Measurements from ENCODE around the gene CNIH2. TPM values are rescaled to one million over a fixed set of nuclear protein-coding genes. Genes with fewer than 3 reads are reported as not detected.

The CNIH2 gene
- total RNA-seq (1.5 and 2.0 TPM in 2 replicates), polyA plus RNA-seq (0.92 and 2.6 TPM in 2 replicates), polyA minus RNA-seq (1.7 TPM in 1 of 2 replicates, not detected in the other)
- 0.28 TPM for total RNA-seq (2013)

- Histone ChIP-seq H3K79me2 (ENCODE audit: control insufficient read depth, insufficient read depth, low read length) (peaks cover 10% of the 10 kb centered on the region), H3K27ac (ENCODE audit: low read length in 2 of 2) (no peak within 1 kb of the TSS), H4K20me1 (ENCODE audit: control insufficient read depth, insufficient read depth, low read length, poor library complexity, severe bottlenecking) (peaks cover 39% of the 10 kb centered on the region), H3K4me3 (ENCODE audit: control extremely low read depth in 1 of 5, extremely low read depth in 1 of 5, insufficient read depth in 1 of 5, low read depth in 2 of 5, low read length in 4 of 5) (peak within 1 kb of the TSS in 3 of 5 experiments; percentile 32 to 50 (median 40)), H3K27me3 (replicated peaks in 1 of 4; ENCODE audit: control extremely low read depth in 1 of 4, control insufficient read depth in 3 of 4, insufficient read depth in 4 of 4, low read length in 3 of 4) (peaks cover 0 to 16% (median 3%) of the 10 kb centered on the region in 4 experiments), H3K9ac (ENCODE audit: low read length) (peak within 1 kb of the TSS; percentile 39), H3K36me3 (replicated peaks in 1 of 2; ENCODE audit: control extremely low read depth in 1 of 2, control insufficient read depth in 1 of 2, extremely low read depth in 1 of 2, insufficient read depth in 2 of 2, low read length in 1 of 2) (peaks cover 0 to 38% of the 10 kb centered on the region in 2 experiments), H3K4me2 (replicated peaks; ENCODE audit: low read depth, low read length, poor library complexity, severe bottlenecking) (peak within 1 kb of the TSS; percentile 95), H3K4me1 (ENCODE audit: control insufficient read depth in 2 of 2, insufficient read depth in 2 of 2, low read length in 2 of 2) (peaks cover 22 to 27% of the 10 kb centered on the region in 2 donors), H2AFZ (ENCODE audit: insufficient read depth, low read depth, low read length, poor library complexity, severe bottlenecking) (peak within 1 kb of the TSS; percentile 22), H3K9me3 (ENCODE audit: control extremely low read depth in 1 of 3, control insufficient read depth in 2 of 3, insufficient read depth in 1 of 3, low read length in 2 of 3) (no peaks in the 10 kb centered on the region)
- intact Hi-C loops (cut with micrococcal nuclease) = no loop called here
- ChIA-PET POLR2A (interaction anchor here (0.6 to 0.9 kb wide), 3 partner anchors 9 to 35 kb away, joined by 3 to 8 read pairs (median 5); no protein-coding TSS in a partner anchor), CTCF (no interaction called here)
- TF ChIP-seq CTCF (IDR thresholded peaks at IDR 0.05) = no peak
- 2% methylated on average over 84 of the region's 84 CpGs for WGBS (ENCODE audit: insufficient coverage)
- peaks cover 34% of the 10 kb centered on the region for H3K4me1 Mint-ChIP-seq
- H3K27me3 Mint-ChIP-seq = peaks cover 3% of the 10 kb centered on the region
- H3K9me3 Mint-ChIP-seq (ENCODE audit: insufficient read depth) = no peaks in the 10 kb centered on the region
- peak within 1 kb of the TSS; percentile 68 for H3K4me3 Mint-ChIP-seq
- ATAC-seq (ENCODE audit: low read depth) (peak; percentile 44), DNase-seq (peak; percentile 78)
- peak within 1 kb of the TSS; percentile 3 for H3K27ac Mint-ChIP-seq
These were observed at the start of gene CNIH2 for GRCh38 chr11:66277471-66278362. TSS of gene CNIH2 (plus strand) at chr11:66278175. CDS start at chr11:66278457, 282 bp downstream.

GRCh38 chr11:66228521-66228920 is 49.5 kb upstream of the CNIH2 start:
- POLR2A ChIA-PET = no interaction called here
- Mint-ChIP-seq H3K9me3 (ENCODE audit: insufficient read depth) (no peaks in the 10 kb centered on the region), H3K4me3 (no peak overlapping the region), H3K27ac (no peak overlapping the region), H3K4me1 (no peaks in the 10 kb centered on the region), H3K27me3 (no peaks in the 10 kb centered on the region)
- H3K9ac ChIP-seq (ENCODE audit: low read length) = no peak overlapping the region
- H3K4me1 ChIP-seq (ENCODE audit: control insufficient read depth in 2 of 2, insufficient read depth in 2 of 2, low read length in 2 of 2) = no peaks in the 10 kb centered on the region
- 96% methylated on average over 4 of the region's 6 CpGs for WGBS (ENCODE audit: insufficient coverage)
- intact Hi-C loops (cut with micrococcal nuclease) = no loop called here
- peaks cover 13% of the 10 kb centered on the region for H3K79me2 ChIP-seq (ENCODE audit: control insufficient read depth, insufficient read depth, low read length)
- no peak for ATAC-seq (ENCODE audit: low read depth)
- DNase-seq = no peak
- H3K9me3 ChIP-seq (ENCODE audit: control extremely low read depth in 1 of 3, control insufficient read depth in 2 of 3, insufficient read depth in 1 of 3, low read length in 2 of 3) = no peaks in the 10 kb centered on the region
- H4K20me1 ChIP-seq (ENCODE audit: control insufficient read depth, insufficient read depth, low read length, poor library complexity, severe bottlenecking) = peaks cover 30% of the 10 kb centered on the region
- no peaks in the 10 kb centered on the region for H3K27me3 ChIP-seq (replicated peaks in 1 of 4; ENCODE audit: control extremely low read depth in 1 of 4, control insufficient read depth in 3 of 4, insufficient read depth in 4 of 4, low read length in 3 of 4)
- no peak overlapping the region for H3K4me2 ChIP-seq (replicated peaks; ENCODE audit: low read depth, low read length, poor library complexity, severe bottlenecking)
- H3K27ac ChIP-seq (ENCODE audit: low read length in 2 of 2) = no peak overlapping the region
- CTCF ChIA-PET = no interaction called here
- no peak overlapping the region for H3K4me3 ChIP-seq (ENCODE audit: control extremely low read depth in 1 of 5, extremely low read depth in 1 of 5, insufficient read depth in 1 of 5, low read depth in 2 of 5, low read length in 4 of 5)
- H3K36me3 ChIP-seq (replicated peaks in 1 of 2; ENCODE audit: control extremely low read depth in 1 of 2, control insufficient read depth in 1 of 2, extremely low read depth in 1 of 2, insufficient read depth in 2 of 2, low read length in 1 of 2) = peaks cover 3 to 78% of the 10 kb centered on the region in 2 experiments
- H2AFZ ChIP-seq (ENCODE audit: insufficient read depth, low read depth, low read length, poor library complexity, severe bottlenecking) = no peak overlapping the region
- TF ChIP-seq CTCF (IDR thresholded peaks at IDR 0.05) (no peak), EZH2 (IDR thresholded peaks at IDR 0.05; ENCODE audit: borderline replicate concordance, insufficient read depth, low read depth, low read length, poor library complexity, severe bottlenecking) (no peak)
